Left colon (tissue), 2 donors: ENCODE results near the gene ADGRD2. TPM values are rescaled to one million over a fixed set of nuclear protein-coding genes. Genes with fewer than 3 reads are reported as not detected.

Source experiments
- ATAC-seq: fragments of 200-7000 bp; cut with Tn5 transposase; one replicate; pipeline ENCODE4 v1.9.1; 2020; ENCODE audit warnings: mild to moderate bottlenecking, moderate library complexity
- DNase-seq, 2 donors: peaks; one replicate each; pipeline ENCODE4 v3.0.0-alpha.2; 2020
- intact Hi-C, 2 donors: fragments of 100-400 bp; cut with DNase I in 1 of 2; cut with micrococcal nuclease in 1 of 2; formaldehyde crosslinking; loops; one replicate each; pipeline versions ENCODE4 v1.11.2 to v1.14.0; 2022; cut with DNase I, micrococcal nuclease
- total RNA-seq, 2 donors: library from RNA; stranded (reverse); fragmentation: NEBNext Ultra II Directional; extraction: Animal tissue kit (Norgen Biotek cat#: 25700); gene quantifications; one replicate each; pipeline ENCODE4 v1.2.1, GENCODE V29; 2021
- donor health status: DM: no; HTN: no; CAD: no.
- donor health status: DM: yes; HTN: yes; CAD: no.

The ADGRD2 gene
- total RNA-seq, 2 donors from 2014 or later: not detected

DNA sequence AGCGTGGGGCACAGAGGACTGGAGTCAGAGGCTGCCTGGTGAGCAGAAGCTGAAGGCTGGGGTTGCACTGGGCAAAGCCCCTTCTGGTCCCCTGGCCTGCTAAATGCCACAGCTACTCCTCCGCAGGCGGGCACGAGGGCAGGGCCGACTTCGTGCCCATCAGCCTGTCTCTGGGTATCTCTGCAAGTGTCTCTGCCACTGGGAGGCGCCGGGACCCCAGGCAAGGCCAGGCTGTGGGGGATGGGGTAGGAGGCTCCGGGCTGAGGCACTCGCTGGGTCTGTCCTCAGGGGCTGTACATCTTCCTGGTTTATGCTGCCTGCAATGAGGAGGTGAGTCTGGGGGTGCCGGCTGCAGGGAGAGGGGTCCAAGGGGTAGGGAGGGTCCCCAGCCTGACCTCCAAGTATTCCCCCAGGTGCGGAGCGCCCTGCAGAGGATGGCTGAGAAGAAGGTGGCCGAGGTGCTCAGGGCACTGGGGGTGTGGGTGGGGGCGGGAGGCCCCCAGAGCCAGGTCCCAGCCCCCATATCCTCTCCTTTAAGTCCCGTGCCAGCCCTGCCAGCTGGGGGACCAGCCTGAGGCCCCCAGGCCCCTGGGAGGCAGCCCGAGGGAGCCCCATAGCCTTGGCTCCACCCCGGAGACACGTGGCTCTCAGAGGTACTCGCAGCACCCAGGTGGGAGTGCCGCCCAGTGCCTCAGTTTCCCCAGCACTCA, 25.1 kb downstream of the ADGRD2 start:
- intact Hi-C loops: no loop called here
- ATAC-seq: no peak

GRCh38 chr9:124475868-124476690, 25.8 kb downstream of the ADGRD2 start:
- ATAC-seq (no peak), DNase-seq (no peak)
- intact Hi-C loops: no loop called here

More for the DNA sequence above, 25.1 kb downstream of the ADGRD2 start:
- DNase-seq: no peak

- DNase-seq: no peak
- intact Hi-C loops: no loop called here
- ATAC-seq: no peak
These were observed 27.0 kb downstream of the ADGRD2 start for GRCh38 chr9:124477211-124477647.

DNA sequence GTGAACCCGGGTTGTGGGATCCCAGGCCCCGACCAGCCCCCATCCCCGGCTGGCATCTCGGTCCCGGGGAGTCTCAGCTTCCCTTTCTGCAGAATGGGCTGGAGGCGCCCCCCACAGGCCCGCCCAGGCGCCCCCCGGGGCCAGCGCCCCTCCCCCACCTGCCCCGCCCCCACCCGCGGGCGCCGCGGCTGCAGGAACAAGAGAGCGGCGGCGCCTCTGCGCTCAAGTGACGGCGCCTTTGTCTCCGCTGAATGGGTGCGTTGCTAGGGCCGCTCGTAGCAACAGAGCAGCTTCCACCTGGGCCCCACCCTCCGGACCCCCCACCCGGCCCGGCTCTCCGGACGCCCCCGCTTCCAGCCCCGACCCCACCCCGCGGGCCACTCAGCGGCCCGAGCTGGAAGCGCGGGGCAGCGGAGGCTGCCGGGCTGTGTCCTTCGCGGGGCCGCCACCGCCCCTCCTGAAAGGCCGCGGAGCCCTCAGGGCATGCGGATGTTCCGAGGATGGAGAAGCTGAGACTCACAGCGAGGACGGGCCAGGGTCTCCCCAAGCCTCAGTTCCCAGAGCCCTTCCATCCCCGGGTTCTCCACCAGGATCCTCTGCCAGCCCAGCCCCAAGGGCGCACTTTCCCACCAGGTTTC, 27.5 kb downstream of the ADGRD2 start:
- DNase-seq: no peak
- no peak for ATAC-seq
- intact Hi-C loops: no loop called here

- intact Hi-C loops: no loop called here
- no peak for DNase-seq
- ATAC-seq: no peak
These were observed 28.1 kb downstream of the ADGRD2 start for GRCh38 chr9:124478354-124478753.

DNA sequence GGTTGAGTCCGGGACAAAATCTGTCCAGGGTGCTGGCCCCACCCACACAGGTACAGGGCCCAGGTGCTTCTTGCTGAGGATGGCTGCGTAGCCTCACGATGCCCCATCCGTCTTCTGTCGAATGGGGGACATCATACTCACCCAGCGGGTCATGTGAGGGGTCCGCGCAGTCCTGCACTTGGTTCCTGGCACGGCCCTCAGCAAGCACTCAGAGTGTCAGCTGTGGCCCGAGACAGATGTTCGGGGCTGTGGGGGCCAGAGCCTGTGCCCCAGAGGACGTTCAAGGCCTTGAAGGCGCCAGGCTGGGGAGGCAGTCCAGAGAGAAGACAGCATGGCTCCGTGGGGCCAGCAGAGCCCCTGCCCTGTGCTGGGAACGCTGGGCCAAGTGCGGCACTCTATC, 29.1 kb downstream of the ADGRD2 start:
- no peak for ATAC-seq
- intact Hi-C loops: no loop called here
- DNase-seq: no peak

DNA sequence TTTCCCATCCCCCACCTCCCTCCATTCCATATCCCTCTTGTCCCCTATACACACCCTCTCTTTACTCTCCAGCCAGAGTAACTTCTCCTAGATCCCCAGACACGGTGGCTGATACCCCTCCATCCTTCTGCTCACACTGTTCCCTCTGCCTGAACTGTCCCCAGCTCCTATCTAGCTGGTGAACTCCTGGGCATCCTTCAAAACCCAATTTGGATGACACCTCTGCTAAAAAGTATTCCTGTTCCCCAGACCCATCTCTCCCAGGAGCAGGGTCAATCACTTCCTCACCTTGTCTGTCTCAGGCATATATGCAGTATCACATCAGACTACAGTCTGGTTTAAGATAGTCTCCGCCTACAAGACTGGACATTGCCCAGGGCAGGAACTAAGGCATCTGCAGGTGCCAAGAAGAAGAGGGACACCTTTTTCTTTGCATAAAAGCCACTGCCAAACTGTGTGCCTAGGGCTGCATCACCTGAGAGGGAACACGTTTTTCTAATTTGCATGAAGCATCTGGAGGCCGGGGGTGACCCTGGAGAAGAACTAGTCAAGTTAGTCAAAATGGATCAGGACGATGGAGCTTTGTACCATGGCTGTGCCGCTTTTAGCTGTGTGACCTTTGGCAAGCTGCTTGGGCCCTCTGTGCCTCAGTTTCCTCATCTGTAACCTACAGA, 29.8 kb downstream of the ADGRD2 start:
- no peak for DNase-seq
- intact Hi-C loops: no loop called here
- ATAC-seq: peak; percentile 80

DNA sequence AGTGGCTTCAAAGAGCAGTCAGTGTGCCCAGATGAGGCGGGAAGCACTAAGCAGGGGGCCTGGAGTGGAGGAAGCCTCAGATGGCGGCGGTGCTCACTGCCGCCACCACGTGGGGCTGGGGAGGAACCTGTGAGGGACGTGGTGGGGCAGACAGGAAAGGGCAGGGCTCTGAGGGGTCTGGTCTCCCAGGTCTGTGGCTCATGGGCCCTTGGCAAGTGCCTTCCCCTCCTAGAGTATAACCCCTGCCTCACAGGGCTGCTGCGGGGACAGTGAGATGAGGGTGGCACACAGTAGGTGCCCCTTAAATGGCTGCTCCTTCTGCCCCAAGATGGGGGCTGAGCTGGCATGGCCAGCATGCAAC, 30.4 kb downstream of the ADGRD2 start:
- DNase-seq (peak in 1 of 2 donors; percentile 26), ATAC-seq (peak; percentile 74)
- intact Hi-C loops: no loop called here

DNA sequence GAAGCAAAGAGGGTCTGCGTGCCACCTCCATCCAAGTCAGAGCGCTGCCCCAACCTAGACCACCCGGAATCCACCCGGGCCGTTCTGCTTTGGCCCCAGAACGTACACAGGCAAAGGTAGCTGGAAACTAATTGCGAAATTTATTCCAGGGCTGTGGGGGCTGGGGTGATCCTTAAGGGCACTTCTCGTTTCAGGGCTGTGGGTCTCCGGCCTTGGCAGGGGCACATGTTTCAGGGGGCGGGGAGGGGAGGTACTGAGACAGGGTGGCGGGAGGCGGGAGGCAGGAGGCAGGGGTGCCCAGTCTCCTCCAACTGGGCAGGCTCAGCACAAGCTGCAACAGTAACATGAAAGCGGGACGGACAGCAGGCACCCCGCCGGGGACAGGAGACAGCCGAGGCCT, 30.9 kb downstream of the ADGRD2 start:
- ATAC-seq: no peak
- DNase-seq: no peak
- intact Hi-C loops: no loop called here

GRCh38 chr9:124482431-124483031, 32.3 kb downstream of the ADGRD2 start:
- ATAC-seq: peak; percentile 42
- intact Hi-C loops: no loop called here
- DNase-seq: no peak

DNA sequence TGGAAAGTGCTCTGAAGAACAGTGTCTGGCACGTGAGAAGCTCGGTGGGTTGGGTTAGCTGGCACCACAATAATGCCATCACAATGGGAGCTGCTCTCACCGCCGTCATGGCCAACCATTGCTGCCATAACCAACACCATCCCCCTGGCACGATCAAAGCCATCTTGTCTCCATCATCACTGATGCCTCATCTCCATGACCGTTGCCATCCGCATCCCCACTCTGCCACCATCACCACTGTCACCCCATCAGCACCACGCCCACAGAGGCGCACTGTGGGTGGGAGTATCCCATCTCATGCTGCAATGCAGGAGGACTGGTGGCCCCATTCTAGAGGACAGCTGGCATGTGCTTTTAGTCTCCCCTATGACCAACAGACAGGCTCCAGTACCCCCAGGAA, 33.2 kb downstream of the ADGRD2 start:
- intact Hi-C loops: no loop called here
- no peak for DNase-seq

GRCh38 chr9:124485201-124485600, 35.0 kb downstream of the ADGRD2 start:
- DNase-seq (no peak), ATAC-seq (no peak)

More for the DNA sequence above, 33.2 kb downstream of the ADGRD2 start:
- no peak for ATAC-seq

DNA sequence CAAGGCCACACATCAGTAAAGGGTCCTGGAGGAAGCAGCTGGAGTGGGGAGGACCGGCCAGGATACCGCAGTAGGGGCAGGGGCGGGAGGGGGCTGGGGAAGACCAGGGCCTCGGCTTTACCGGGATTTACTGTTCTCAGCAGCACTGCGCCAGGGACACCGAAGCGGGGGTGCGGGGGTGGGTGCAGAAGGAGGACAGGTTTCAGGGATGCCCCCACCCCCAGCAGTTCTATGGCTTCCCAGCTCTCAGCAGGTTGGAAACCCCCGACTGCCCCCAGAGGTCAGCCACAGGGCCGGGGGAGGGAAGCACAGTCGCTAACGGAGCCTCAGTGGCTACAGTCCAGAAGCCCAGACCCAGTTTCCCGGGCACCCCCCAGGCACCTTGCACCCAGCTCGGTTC, 35.7 kb downstream of the ADGRD2 start:
- DNase-seq (no peak), ATAC-seq (no peak)
- intact Hi-C loops: no loop called here

More at GRCh38 chr9:124485201-124485600, 35.0 kb downstream of the ADGRD2 start:
- intact Hi-C loops: no loop called here

DNA sequence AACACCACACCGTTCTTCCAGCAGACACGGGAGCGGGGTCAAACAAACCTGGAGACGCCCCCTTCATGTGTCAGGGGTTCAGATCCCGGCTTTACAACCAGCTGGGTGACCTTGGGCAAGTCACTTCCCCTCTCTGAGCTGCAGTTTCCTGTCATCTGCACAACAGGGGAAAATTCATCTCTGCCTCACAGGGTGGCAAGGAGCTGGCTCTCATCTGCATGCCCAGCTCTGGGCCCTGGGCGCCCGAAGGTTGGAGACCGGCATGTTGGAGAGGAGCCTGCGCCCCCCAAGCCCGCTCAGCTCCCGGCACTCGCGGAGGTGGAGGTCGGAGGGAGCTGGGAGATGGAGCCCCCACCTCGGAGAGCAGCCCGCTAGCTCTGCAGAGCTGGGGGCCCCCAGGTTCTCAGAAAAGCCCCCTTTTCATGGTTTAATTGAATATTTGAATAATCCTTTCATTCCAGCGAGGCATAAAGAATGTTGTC, 36.6 kb downstream of the ADGRD2 start:
- ATAC-seq: no peak
- intact Hi-C loops: no loop called here
- DNase-seq: no peak

DNA sequence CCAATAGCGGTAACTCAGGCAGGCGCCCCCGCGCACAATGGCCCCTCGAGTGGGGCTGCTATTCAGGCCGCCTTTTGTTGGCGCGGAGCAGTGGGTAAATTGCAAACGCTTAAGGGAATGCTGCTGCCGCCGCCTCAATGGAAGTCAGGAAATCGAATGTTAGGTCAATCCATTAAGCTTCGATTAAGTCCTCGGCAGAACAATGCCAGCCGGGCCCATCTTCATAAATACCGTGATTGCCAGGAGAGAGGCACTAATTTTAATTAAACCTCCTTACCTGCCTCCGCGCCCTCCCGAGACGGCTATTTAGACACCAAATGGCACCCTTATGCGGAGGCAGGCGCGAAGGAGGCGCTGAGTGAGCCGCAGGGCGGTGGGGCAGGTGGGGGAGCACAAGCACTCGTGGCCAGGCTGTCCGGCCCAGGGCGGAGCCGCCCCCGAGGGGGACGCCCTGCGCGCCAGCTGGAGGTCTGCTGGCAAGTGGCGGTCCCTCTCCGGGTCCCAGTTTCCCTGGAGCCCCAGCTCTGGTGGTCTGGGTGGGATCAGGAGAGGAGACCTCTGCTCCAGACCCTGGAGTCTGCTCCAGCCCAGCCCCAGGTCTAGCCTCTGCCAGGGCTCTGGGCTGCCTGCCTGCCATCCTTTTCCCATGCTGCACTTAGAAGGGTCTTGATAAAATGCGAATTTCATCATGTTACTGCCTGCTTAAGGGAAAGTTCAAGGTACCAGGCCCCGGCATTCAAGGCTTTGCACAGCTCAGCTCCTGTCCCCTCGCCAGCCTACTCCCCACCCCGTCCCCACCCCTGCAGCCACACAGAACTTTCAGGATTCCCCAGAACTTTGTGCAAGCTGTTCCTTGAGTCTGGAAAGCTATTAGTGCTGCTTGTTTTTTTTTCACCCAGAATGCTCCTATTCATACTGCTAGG, 37.3 kb downstream of the ADGRD2 start:
- ATAC-seq: no peak
- DNase-seq: no peak
- intact Hi-C loops: no loop called here

- DNase-seq (no peak), ATAC-seq (no peak)
- intact Hi-C loops: no loop called here
These were observed 38.5 kb downstream of the ADGRD2 start for GRCh38 chr9:124488641-124489210.

DNA sequence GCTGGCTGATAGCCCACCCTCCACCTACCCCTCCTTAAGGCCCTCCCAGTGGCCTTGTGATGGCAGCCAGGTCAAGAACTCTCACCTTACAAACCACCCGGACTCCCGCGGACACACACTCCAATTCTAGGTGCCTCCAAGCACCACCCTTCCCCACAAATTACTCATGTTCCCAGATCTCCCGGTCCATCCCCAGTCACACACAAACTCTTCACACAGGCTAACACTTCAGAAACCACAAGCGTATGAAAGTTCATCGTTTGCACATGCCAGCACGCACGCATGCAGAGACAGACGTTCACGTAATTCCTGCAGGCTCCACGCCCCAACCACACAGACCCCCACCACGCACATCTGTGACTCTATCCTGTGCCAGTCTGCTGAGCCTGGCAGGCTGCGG, 39.0 kb downstream of the ADGRD2 start:
- ATAC-seq (no peak), DNase-seq (no peak)
- intact Hi-C loops: no loop called here
